HEK293 (cell line): ENCODE measurements around the gene LRRC23.

ENCODE experiments used
- CTCF ChIP-seq: fragments of 450-650 bp; formaldehyde crosslinking; IDR thresholded peaks from 2 replicates; pipeline ENCODE4 v1.5.1; 2016; ENCODE audit warnings: missing biosample characterization, missing genetic modification characterization
- SETDB1 ChIP-seq: IDR thresholded peaks from one replicate; pipeline ENCODE4 v1.6.1; 2017; ENCODE audit warnings: mild to moderate bottlenecking, low read length, moderate library complexity, mixed read lengths; ENCODE audit not compliant: insufficient read length
- ZBTB44 ChIP-seq: fragments of 450-650 bp; IDR thresholded peaks from 2 replicates; pipeline ENCODE4 v1.5.1; 2018; ENCODE audit warnings: missing biosample characterization, mild to moderate bottlenecking, missing genetic modification characterization
- ZBTB48 ChIP-seq: fragments of 450-650 bp; formaldehyde crosslinking; IDR thresholded peaks from 2 replicates; pipeline ENCODE4 v1.5.1; 2016; ENCODE audit warnings: missing biosample characterization, missing genetic modification characterization
- ZNF10 ChIP-seq: fragments of 450-650 bp; formaldehyde crosslinking; IDR thresholded peaks from 2 replicates; pipeline ENCODE4 v1.5.1; 2017; ENCODE audit warnings: missing biosample characterization, missing genetic modification characterization
- ZNF23 ChIP-seq: fragments of 450-650 bp; formaldehyde crosslinking; IDR thresholded peaks from 2 replicates; pipeline ENCODE4 v1.5.1; 2016; ENCODE audit warnings: missing biosample characterization, missing genetic modification characterization, borderline replicate concordance
- ZNF529 ChIP-seq: fragments of 450-650 bp; formaldehyde crosslinking; IDR thresholded peaks from 2 replicates; pipeline ENCODE4 v1.5.1; 2017; ENCODE audit warnings: missing genetic modification characterization, missing biosample characterization; ENCODE audit not compliant: insufficient replicate concordance
- ZNF639 ChIP-seq: fragments of 450-650 bp; formaldehyde crosslinking; IDR thresholded peaks from 2 replicates; pipeline ENCODE4 v1.5.1; 2016; ENCODE audit warnings: missing biosample characterization, missing genetic modification characterization
- ZNF707 ChIP-seq: fragments of 450-650 bp; formaldehyde crosslinking; IDR thresholded peaks from 2 replicates; pipeline ENCODE4 v1.5.1; 2016; ENCODE audit warnings: missing biosample characterization, missing genetic modification characterization
- ZNF830 ChIP-seq: fragments of 450-650 bp; IDR thresholded peaks from 2 replicates; pipeline ENCODE4 v1.5.0; 2018; ENCODE audit warnings: missing biosample characterization, missing genetic modification characterization, low read depth, mild to moderate bottlenecking, moderate library complexity

- no peak for TF ChIP-seq ZNF23 (tag by site-specific recombination)
- no peak for TF ChIP-seq ZNF707
- TF ChIP-seq ZNF10 (tag by site-specific recombination) = no peak
- TF ChIP-seq ZBTB48 (tag by site-specific recombination) = no peak
- no peak for TF ChIP-seq CTCF (tag by site-specific recombination)
- no peak for TF ChIP-seq ZNF639
- TF ChIP-seq SETDB1 = no peak
- no peak for TF ChIP-seq ZNF830 (tag by site-specific recombination)
- TF ChIP-seq ZBTB44 = no peak
- no peak for TF ChIP-seq ZNF529 (tag by site-specific recombination)
Measured at GRCh38 chr12:6861391-6861790, 43.2 kb upstream of the LRRC23 start.
